Measurements from ENCODE around the gene ZBTB1. TPM values are rescaled to one million over a fixed set of nuclear protein-coding genes. Genes with fewer than 3 reads are reported as not detected.

Gene ZBTB1
- total RNA-seq, 1 experiment from 2014 or later: 24.7 TPM

DNA sequence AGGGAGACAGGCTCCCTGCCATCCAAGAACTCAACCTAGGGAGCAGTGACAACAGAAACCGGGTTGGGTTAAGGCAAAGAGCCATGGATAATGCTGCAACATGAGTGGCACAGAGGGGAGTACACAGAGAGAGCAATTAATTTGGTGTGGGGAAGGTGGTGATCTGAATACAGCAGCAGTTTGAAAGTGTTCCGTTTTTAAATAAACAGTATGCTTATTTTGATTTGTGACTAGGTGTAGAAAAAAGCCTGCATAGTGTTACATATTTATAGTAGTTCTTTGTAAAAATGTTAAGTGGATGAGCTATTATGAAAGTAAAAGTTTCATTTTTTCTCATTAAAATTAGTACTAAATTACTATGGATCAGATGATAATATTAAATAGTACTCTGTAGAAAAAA lies 30.5 kb upstream of the ZBTB1 start:
- ATAC-seq (no peak), DNase-seq (ENCODE audit: low spot score) (no peak)
- H3K27me3 Mint-ChIP-seq (ENCODE audit: low read depth): no peaks in the 10 kb centered on the region
- TF ChIP-seq PRDM15 (CRISPR knock-in tag; IDR thresholded peaks at IDR 0.05) (no peak), HMGA2 (CRISPR knock-in tag; IDR thresholded peaks at IDR 0.05) (no peak), ZNF317 (CRISPR knock-in tag; IDR thresholded peaks at IDR 0.05; ENCODE audit: borderline replicate concordance, low read depth) (no peak), ZNF532 (CRISPR knock-in tag; IDR thresholded peaks at IDR 0.05; ENCODE audit: borderline replicate concordance) (no peak), ATF3 (CRISPR knock-in tag; conservative IDR thresholded peaks at IDR 0.05) (no peak)
- H3K27ac Mint-ChIP-seq: peak overlapping the region; percentile 43; the same call in 1 of the 2 replicates
- no peaks in the 10 kb centered on the region for H3K36me3 Mint-ChIP-seq
- no peak overlapping the region for H3K4me3 Mint-ChIP-seq
- peaks cover 14% of the 10 kb centered on the region; the same call in 1 of the 2 replicates for H3K4me1 Mint-ChIP-seq
- H3K9me3 Mint-ChIP-seq: no peaks in the 10 kb centered on the region
- ChIA-PET POLR2A (no interaction called here), CTCF (no interaction called here)

DNA sequence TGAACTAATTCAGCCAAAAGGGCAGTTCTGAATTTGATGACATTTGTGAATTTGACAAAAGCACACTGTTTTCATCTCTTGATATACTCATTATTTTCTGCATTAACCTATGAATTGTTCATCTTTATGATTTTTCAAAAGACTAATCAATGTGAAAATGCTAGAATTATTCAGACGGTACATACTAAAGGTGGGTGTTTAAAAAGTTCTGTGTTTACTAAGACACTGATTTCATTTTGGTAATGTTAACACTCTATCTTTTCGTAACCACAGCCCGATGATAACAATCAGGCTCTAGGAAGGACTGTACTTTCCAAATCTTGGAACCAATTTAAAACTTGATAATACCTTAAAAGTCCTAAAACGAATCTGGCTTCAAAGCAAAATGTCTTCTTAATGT lies 29.9 kb upstream of the ZBTB1 start:
- POLR2A ChIA-PET: no interaction called here
- ATAC-seq: no peak
- Mint-ChIP-seq H3K27me3 (ENCODE audit: low read depth) (no peaks in the 10 kb centered on the region), H3K4me1 (peaks cover 14% of the 10 kb centered on the region; the same call in 1 of the 2 replicates), H3K4me3 (no peak overlapping the region), H3K9me3 (no peaks in the 10 kb centered on the region), H3K36me3 (no peaks in the 10 kb centered on the region), H3K27ac (no peak overlapping the region)
- CTCF ChIA-PET: no interaction called here
- no peak for DNase-seq (ENCODE audit: low spot score)
- TF ChIP-seq NFATC4 (CRISPR knock-in tag; IDR thresholded peaks at IDR 0.05) (no peak), ZNF416 (CRISPR knock-in tag; IDR thresholded peaks at IDR 0.05) (no peak), RORB (CRISPR knock-in tag; IDR thresholded peaks at IDR 0.05) (no peak), NR3C1 (CRISPR knock-in tag; conservative IDR thresholded peaks at IDR 0.05; ENCODE audit: low read depth) (no peak), ELF4 (CRISPR knock-in tag; IDR thresholded peaks at IDR 0.05; ENCODE audit: low read depth) (no peak), GRHL2 (CRISPR knock-in tag; IDR thresholded peaks at IDR 0.05; ENCODE audit: insufficient replicate concordance, severe bottlenecking) (no peak), AR (CRISPR knock-in tag; IDR thresholded peaks at IDR 0.05) (no peak), ZBTB21 (CRISPR knock-in tag; IDR thresholded peaks at IDR 0.05; ENCODE audit: borderline replicate concordance) (no peak), ESRRA (CRISPR knock-in tag; IDR thresholded peaks at IDR 0.05; ENCODE audit: borderline replicate concordance) (no peak), E2F5 (CRISPR knock-in tag; IDR thresholded peaks at IDR 0.05) (no peak), ZNF423 (CRISPR knock-in tag; IDR thresholded peaks at IDR 0.05) (no peak)
- TF ChIP-seq, protein P1, sequence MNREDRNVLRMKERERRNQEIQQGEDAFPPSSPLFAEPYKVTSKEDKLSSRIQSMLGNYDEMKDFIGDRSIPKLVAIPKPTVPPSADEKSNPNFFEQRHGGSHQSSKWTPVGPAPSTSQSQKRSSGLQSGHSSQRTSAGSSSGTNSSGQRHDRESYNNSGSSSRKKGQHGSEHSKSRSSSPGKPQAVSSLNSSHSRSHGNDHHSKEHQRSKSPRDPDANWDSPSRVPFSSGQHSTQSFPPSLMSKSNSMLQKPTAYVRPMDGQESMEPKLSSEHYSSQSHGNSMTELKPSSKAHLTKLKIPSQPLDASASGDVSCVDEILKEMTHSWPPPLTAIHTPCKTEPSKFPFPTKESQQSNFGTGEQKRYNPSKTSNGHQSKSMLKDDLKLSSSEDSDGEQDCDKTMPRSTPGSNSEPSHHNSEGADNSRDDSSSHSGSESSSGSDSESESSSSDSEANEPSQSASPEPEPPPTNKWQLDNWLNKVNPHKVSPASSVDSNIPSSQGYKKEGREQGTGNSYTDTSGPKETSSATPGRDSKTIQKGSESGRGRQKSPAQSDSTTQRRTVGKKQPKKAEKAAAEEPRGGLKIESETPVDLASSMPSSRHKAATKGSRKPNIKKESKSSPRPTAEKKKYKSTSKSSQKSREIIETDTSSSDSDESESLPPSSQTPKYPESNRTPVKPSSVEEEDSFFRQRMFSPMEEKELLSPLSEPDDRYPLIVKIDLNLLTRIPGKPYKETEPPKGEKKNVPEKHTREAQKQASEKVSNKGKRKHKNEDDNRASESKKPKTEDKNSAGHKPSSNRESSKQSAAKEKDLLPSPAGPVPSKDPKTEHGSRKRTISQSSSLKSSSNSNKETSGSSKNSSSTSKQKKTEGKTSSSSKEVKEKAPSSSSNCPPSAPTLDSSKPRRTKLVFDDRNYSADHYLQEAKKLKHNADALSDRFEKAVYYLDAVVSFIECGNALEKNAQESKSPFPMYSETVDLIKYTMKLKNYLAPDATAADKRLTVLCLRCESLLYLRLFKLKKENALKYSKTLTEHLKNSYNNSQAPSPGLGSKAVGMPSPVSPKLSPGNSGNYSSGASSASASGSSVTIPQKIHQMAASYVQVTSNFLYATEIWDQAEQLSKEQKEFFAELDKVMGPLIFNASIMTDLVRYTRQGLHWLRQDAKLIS (CRISPR knock-in tag; IDR thresholded peaks at IDR 0.05; ENCODE audit: borderline replicate concordance): no peak
